ENCODE data around the gene GLRX5.
A peak's percentile ranks its signal among the peaks of the same experiment; 100 is the strongest.

GLRX5 gene

DNA sequence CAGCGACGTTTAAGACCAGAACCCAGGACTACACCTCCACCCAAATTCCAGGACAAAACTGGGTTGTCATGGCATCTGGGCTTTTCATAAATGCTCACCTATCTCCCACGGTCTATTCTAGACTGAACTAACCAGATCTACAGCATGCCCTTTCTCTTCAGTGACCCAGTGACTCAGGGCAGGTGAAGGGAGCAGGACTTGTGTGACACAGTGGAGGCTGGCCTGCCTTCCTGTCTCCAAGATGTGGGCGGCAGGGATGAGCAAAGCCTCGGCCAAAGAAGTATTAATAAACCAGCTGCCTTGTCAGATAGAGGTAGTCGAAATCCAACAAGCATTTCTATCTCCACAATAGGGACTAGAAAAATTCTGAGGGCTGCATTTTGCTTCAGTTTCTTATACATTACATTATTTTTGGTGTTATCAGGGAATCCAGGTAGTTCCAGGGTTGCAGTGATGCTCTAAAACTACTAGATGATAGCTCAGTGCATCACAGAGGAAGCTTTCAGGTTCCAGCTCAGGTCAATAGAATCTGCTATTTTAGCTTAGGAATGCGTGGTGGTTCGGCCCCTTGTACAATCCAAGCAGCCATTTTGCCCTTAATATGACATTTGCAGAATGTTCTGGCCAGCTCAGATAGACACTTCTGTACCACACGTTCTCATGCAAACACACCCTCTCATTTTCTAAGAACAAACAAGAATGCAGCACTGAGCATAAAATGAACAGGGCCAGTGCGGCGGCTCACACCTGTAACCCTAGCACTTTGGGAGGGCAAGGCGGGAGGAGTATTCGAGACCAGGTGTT is 4.2 kb upstream of the GLRX5 start:
- no peak for DNase-seq
- H3K4me3 ChIP-seq = no peak overlapping the region
- H3K27ac ChIP-seq = peak overlapping the region; percentile 35 to 44
- TF ChIP-seq, protein P1, sequence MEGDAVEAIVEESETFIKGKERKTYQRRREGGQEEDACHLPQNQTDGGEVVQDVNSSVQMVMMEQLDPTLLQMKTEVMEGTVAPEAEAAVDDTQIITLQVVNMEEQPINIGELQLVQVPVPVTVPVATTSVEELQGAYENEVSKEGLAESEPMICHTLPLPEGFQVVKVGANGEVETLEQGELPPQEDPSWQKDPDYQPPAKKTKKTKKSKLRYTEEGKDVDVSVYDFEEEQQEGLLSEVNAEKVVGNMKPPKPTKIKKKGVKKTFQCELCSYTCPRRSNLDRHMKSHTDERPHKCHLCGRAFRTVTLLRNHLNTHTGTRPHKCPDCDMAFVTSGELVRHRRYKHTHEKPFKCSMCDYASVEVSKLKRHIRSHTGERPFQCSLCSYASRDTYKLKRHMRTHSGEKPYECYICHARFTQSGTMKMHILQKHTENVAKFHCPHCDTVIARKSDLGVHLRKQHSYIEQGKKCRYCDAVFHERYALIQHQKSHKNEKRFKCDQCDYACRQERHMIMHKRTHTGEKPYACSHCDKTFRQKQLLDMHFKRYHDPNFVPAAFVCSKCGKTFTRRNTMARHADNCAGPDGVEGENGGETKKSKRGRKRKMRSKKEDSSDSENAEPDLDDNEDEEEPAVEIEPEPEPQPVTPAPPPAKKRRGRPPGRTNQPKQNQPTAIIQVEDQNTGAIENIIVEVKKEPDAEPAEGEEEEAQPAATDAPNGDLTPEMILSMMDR (IDR thresholded peaks at IDR 0.05) = no peak
- no peaks in the 10 kb centered on the region for H3K36me3 ChIP-seq
- H3K9me3 ChIP-seq = no peaks in the 10 kb centered on the region
- intact Hi-C loops (cut with DNase I; ENCODE audit: low total_unique reads) = no loop called here
- H3K27me3 ChIP-seq = no peaks in the 10 kb centered on the region
- H3K4me1 ChIP-seq = peaks cover 0 to 64% (median 56%) of the 10 kb centered on the region in 4 donors

GRCh38 chr14:95531473-95531872 is 3.4 kb upstream of the GLRX5 start:
- Histone ChIP-seq H3K27me3 (no peaks in the 10 kb centered on the region), H3K4me3 (no peak overlapping the region), H3K36me3 (no peaks in the 10 kb centered on the region), H3K4me1 (peaks cover 0 to 64% (median 56%) of the 10 kb centered on the region in 4 donors), H3K27ac (peak overlapping the region; percentile 35 to 44), H3K9me3 (no peaks in the 10 kb centered on the region)
- TF ChIP-seq, protein P1 (IDR thresholded peaks at IDR 0.05) = no peak
- DNase-seq = no peak
- intact Hi-C loops (cut with DNase I; ENCODE audit: low total_unique reads) = no loop called here

DNA sequence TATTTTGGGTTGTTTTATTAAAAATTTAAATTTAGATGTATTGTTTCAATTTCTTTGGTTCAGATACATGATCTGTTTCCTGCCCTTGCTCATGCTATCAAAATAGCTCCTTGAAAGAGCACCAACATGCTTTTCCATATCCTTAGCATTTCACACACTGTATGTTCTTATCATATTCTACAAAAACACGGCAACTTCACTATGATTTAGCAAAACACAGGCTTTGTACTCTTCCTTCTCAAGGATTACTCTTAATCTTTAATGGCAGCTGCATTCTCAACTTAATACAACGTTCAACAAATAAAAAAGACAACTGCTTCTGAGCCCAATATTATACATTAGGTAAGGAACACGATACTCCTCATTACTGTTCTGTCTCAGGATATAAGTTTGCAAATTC is 2.9 kb upstream of the GLRX5 start:
- Histone ChIP-seq H3K9me3 (no peaks in the 10 kb centered on the region), H3K27me3 (no peaks in the 10 kb centered on the region), H3K4me3 (no peak overlapping the region), H3K4me1 (peaks cover 0 to 64% (median 58%) of the 10 kb centered on the region in 4 donors), H3K27ac (peak overlapping the region; percentile 35 to 44), H3K36me3 (no peaks in the 10 kb centered on the region)
- intact Hi-C loops (cut with DNase I; ENCODE audit: low total_unique reads) = no loop called here
- TF ChIP-seq, protein P1 (IDR thresholded peaks at IDR 0.05) = no peak
- DNase-seq = no peak

- H3K36me3 ChIP-seq = no peaks in the 10 kb centered on the region
Measured at GRCh38 chr14:95533391-95533821, 1.4 kb upstream of the GLRX5 start.

DNA sequence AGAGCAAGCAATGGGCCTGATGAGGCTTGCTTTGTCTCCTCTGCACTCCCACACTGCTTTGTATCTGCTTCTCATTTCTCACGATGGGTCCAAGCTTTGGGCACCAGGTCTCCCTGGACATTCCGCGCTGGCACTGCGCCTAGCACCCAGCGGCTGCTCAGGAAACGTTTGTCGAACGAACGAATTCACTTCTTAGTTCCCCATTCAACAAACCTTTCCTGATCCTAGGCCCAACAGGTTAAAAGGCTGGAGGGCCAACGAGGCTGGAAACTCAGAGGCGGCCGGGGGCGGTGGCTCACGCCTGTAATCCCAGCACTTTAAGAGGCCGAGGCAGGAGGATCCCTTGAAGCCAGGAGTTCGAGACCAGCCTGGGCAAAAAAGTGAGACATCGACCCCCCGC is 1.0 kb upstream of the GLRX5 start:
- H3K4me1 ChIP-seq = peaks cover 0 to 67% (median 58%) of the 10 kb centered on the region in 4 donors

More at GRCh38 chr14:95533391-95533821, 1.4 kb upstream of the GLRX5 start:
- Histone ChIP-seq H3K4me1 (peaks cover 0 to 67% (median 58%) of the 10 kb centered on the region in 4 donors), H3K27me3 (no peaks in the 10 kb centered on the region), H3K9me3 (no peaks in the 10 kb centered on the region), H3K27ac (peak overlapping the region; percentile 88 to 92), H3K4me3 (peak overlapping the region; percentile 94 to 95)
- intact Hi-C loops (cut with DNase I; ENCODE audit: low total_unique reads) = no loop called here
- TF ChIP-seq, protein P1 (IDR thresholded peaks at IDR 0.05) = no peak
- no peak for DNase-seq

More for the DNA sequence above, 1.0 kb upstream of the GLRX5 start:
- Histone ChIP-seq H3K36me3 (no peaks in the 10 kb centered on the region), H3K27ac (peak overlapping the region; percentile 88 to 92), H3K9me3 (no peaks in the 10 kb centered on the region), H3K4me3 (peak overlapping the region; percentile 94 to 95), H3K27me3 (no peaks in the 10 kb centered on the region)
- DNase-seq = no peak
- intact Hi-C loops (cut with DNase I; ENCODE audit: low total_unique reads) = no loop called here
- TF ChIP-seq, protein P1 (IDR thresholded peaks at IDR 0.05) = no peak
